H9 (cell line): ENCODE results near the gene PI16. TPM values are rescaled to one million over a fixed set of nuclear protein-coding genes. Genes with fewer than 3 reads are reported as not detected.

Experiments used
- DNase-seq: peaks from one replicate; pipeline ENCODE4 v3.0.0-alpha.2; 2017
- H2AFZ ChIP-seq: one replicate; pipeline ENCODE4 v1.6.1; 2013; ENCODE audit warnings: mild to moderate bottlenecking, low read length, control low read depth, moderate library complexity
- H2AK5ac ChIP-seq: 2 replicates; pipeline ENCODE4 v1.6.1; 2013; ENCODE audit warnings: low read length, control low read depth, mixed read lengths; ENCODE audit not compliant: insufficient read length
- H2BK120ac ChIP-seq: one replicate; pipeline ENCODE4 v1.6.1; 2013; ENCODE audit warnings: low read depth, mild to moderate bottlenecking, low read length, control low read depth, inconsistent platforms; ENCODE audit not compliant: poor library complexity, severe bottlenecking
- H2BK12ac ChIP-seq: 2 replicates; pipeline ENCODE4 v1.6.1; 2013; ENCODE audit warnings: low read length, control low read depth, mixed read lengths, low read depth; ENCODE audit not compliant: insufficient read length
- H2BK15ac ChIP-seq: 2 replicates; pipeline ENCODE4 v1.6.1; 2013; ENCODE audit warnings: low read depth, low read length, control low read depth
- H2BK20ac ChIP-seq: one replicate; pipeline ENCODE4 v1.6.1; 2013; ENCODE audit warnings: low read depth, mild to moderate bottlenecking, low read length, control low read depth, inconsistent platforms; ENCODE audit not compliant: poor library complexity, severe bottlenecking
- H2BK5ac ChIP-seq: 2 replicates; pipeline ENCODE4 v1.6.1; 2013; ENCODE audit warnings: low read length, control low read depth, mixed read lengths; ENCODE audit not compliant: insufficient read length
- H3K14ac ChIP-seq: 2 replicates; pipeline ENCODE4 v1.6.1; 2013; ENCODE audit warnings: low read length, control low read depth; ENCODE audit not compliant: insufficient read depth
- H3K18ac ChIP-seq: 2 replicates; pipeline ENCODE4 v1.6.1; 2013; ENCODE audit warnings: low read depth, mild to moderate bottlenecking, mixed read lengths, low read length, control low read depth; ENCODE audit not compliant: insufficient read length
- H3K23ac ChIP-seq: 2 replicates; pipeline ENCODE4 v1.6.1; 2013; ENCODE audit warnings: low read length, control low read depth, mixed read lengths, low read depth; ENCODE audit not compliant: insufficient read length
- H3K23me2 ChIP-seq: 2 replicates; pipeline ENCODE4 v1.6.1; 2013; ENCODE audit warnings: low read depth, mild to moderate bottlenecking, mixed read lengths, low read length, control low read depth; ENCODE audit not compliant: insufficient read length, poor library complexity, severe bottlenecking
- H3K27ac ChIP-seq: 2 replicates; pipeline ENCODE4 v1.5.1; 2013; ENCODE audit warnings: low read length, control low read depth, mixed read lengths, low read depth; ENCODE audit not compliant: insufficient read length
- H3K27me3 ChIP-seq: 2 replicates; pipeline ENCODE4 v1.6.1; 2013; ENCODE audit warnings: low read length, control low read depth, inconsistent platforms; ENCODE audit not compliant: insufficient read depth
- H3K4ac ChIP-seq: 2 replicates; pipeline ENCODE4 v1.6.1; 2013; ENCODE audit warnings: low read depth, mild to moderate bottlenecking, control low read depth, inconsistent platforms, low read length, moderate library complexity
- H3K4me1 ChIP-seq: 2 replicates; pipeline ENCODE4 v1.6.1; 2013; ENCODE audit warnings: low read length, control low read depth, inconsistent platforms; ENCODE audit not compliant: insufficient read depth
- H3K4me2 ChIP-seq: 2 replicates; pipeline ENCODE4 v1.6.1; 2013; ENCODE audit warnings: low read length, control low read depth, mixed read lengths; ENCODE audit not compliant: insufficient read length, insufficient read depth
- H3K56ac ChIP-seq: 2 replicates; pipeline ENCODE4 v1.6.1; 2013; ENCODE audit warnings: low read depth, mild to moderate bottlenecking, mixed read lengths, low read length, control low read depth; ENCODE audit not compliant: insufficient read length
- H3K79me1 ChIP-seq: 2 replicates; pipeline ENCODE4 v1.6.1; 2013; ENCODE audit warnings: low read depth, mild to moderate bottlenecking, moderate library complexity, low read length, control low read depth, inconsistent platforms; ENCODE audit not compliant: insufficient read depth, poor library complexity, severe bottlenecking
- H3K79me2 ChIP-seq: 2 replicates; pipeline ENCODE4 v1.6.1; 2013; ENCODE audit warnings: low read length, control low read depth, inconsistent platforms; ENCODE audit not compliant: insufficient read depth
- H3K9ac ChIP-seq: 2 replicates; pipeline ENCODE4 v1.6.1; 2013; ENCODE audit warnings: low read length, control low read depth, mixed read lengths; ENCODE audit not compliant: insufficient read length; ENCODE audit errors: extremely low read depth
- H3K9me3 ChIP-seq: one replicate; pipeline ENCODE4 v1.6.1; 2013; ENCODE audit warnings: low read depth, low read length, inconsistent platforms; ENCODE audit not compliant: control insufficient read depth
- H3T11ph ChIP-seq: one replicate; pipeline ENCODE4 v1.6.1; 2013; ENCODE audit warnings: mild to moderate bottlenecking, low read length, control low read depth, inconsistent platforms
- H4K20me1 ChIP-seq: one replicate; pipeline ENCODE4 v1.6.1; 2013; ENCODE audit not compliant: control insufficient read depth, insufficient read length, insufficient read depth
- H4K5ac ChIP-seq: 2 replicates; pipeline ENCODE4 v1.6.1; 2013; ENCODE audit warnings: low read depth, mild to moderate bottlenecking, mixed read lengths, low read length, control low read depth; ENCODE audit not compliant: insufficient read length
- H4K8ac ChIP-seq: replicated peaks from 2 replicates; pipeline ENCODE4 v1.6.1; 2013; ENCODE audit warnings: low read length, control low read depth, mixed read lengths, low read depth; ENCODE audit not compliant: insufficient read length
- H4K91ac ChIP-seq: 2 replicates; pipeline ENCODE4 v1.6.1; 2013; ENCODE audit warnings: low read depth, mild to moderate bottlenecking, moderate library complexity, mixed read lengths, low read length, control low read depth; ENCODE audit not compliant: insufficient read length
- H3K27ac Mint-ChIP-seq, 3 experiments: 2 replicates in 2 of 3; 3 replicates in 1 of 3; pipeline ENCODE4 v1.8.0; 2020 to 2021; ENCODE audit warnings: mixed read lengths in 3 of 3, mild to moderate bottlenecking in 1 of 3, moderate library complexity in 1 of 3
- H3K27me3 Mint-ChIP-seq: 2 replicates; pipeline ENCODE4 v1.8.0; 2021; ENCODE audit warnings: low read depth, mild to moderate bottlenecking, moderate library complexity, mixed read lengths
- H3K36me3 Mint-ChIP-seq, 3 experiments: 2 replicates in 2 of 3; 3 replicates in 1 of 3; pipeline ENCODE4 v1.8.0; 2020 to 2021; ENCODE audit warnings: low read depth in 3 of 3, mixed read lengths in 3 of 3; ENCODE audit not compliant: insufficient read depth in 1 of 3
- H3K4me1 Mint-ChIP-seq, 2 experiments: 2 replicates each; pipeline ENCODE4 v1.8.0; 2020; ENCODE audit warnings: mixed read lengths in 2 of 2
- H3K4me3 Mint-ChIP-seq, 2 experiments: 2 replicates in 1 of 2; 3 replicates in 1 of 2; pipeline ENCODE4 v1.8.0; 2020 to 2021; ENCODE audit warnings: mild to moderate bottlenecking in 2 of 2, mixed read lengths in 2 of 2, moderate library complexity in 1 of 2
- H3K9me3 Mint-ChIP-seq, 2 experiments: 2 replicates in 1 of 2; 3 replicates in 1 of 2; pipeline ENCODE4 v1.8.0; 2020; ENCODE audit warnings: mild to moderate bottlenecking in 2 of 2, mixed read lengths in 2 of 2, moderate library complexity in 1 of 2
- WGBS: extraction: QIAGEN DNeasy Blood & Tissue Kit; methylation state at CpG from one replicate; pipeline ENCODE4 v1.1.7; 2013; ENCODE audit warnings: missing lambda C conversion rate, low lambda C conversion rate, mixed read lengths; ENCODE audit not compliant: insufficient read length; ENCODE audit errors: extremely low coverage; 5-methylcytosine and 5-hydroxymethylcytosine counted together
- total RNA-seq: library from RNA; stranded (reverse); gene quantifications from 2 replicates; pipeline ENCODE4 v1.2.1, GENCODE V29; 2021
- TF ChIP-seq, protein P1 (sequence below): fragments of 200-600 bp; sonication (generic); conservative IDR thresholded peaks from 3 replicates; pipeline ENCODE4 v1.8.0; 2021; ENCODE audit warnings: antibody characterized with exemption, mild to moderate bottlenecking

PI16 gene
- total RNA-seq, 1 experiment from 2014 or later: not detected

DNA sequence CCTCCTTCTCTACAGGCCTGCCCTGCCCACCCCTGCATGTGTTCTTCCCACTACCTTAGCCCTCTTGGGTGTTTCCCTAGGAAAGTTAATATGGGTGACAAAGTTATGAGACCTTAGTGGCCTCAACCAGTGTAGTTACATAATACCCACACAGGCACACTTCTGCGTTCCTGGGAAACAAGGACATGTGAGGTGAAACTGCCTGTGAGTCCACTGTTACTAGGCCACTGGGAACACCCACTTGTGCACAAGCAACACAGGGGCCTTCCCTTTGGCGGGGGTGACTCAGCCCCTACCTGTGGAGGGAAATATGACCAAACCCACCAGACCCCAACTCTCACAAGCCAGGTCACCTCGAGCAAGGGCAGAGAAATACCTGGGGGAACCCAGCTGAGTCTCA is 12.8 kb downstream of the PI16 start:
- H2BK5ac ChIP-seq: no peak overlapping the region
- no peaks in the 10 kb centered on the region for H3K79me2 ChIP-seq
- H3K4ac ChIP-seq: no peak overlapping the region
- Mint-ChIP-seq H3K9me3 (no peaks in the 10 kb centered on the region), H3K36me3 (peaks cover 25 to 56% (median 46%) of the 10 kb centered on the region in 3 experiments), H3K27me3 (no peaks in the 10 kb centered on the region), H3K4me3 (no peak overlapping the region), H3K27ac (no peak overlapping the region), H3K4me1 (peaks cover 11 to 12% of the 10 kb centered on the region in 2 experiments)
- no peak overlapping the region for H2BK12ac ChIP-seq
- no peak for DNase-seq
- H2AK5ac ChIP-seq: no peak overlapping the region
- H3K23ac ChIP-seq: no peak overlapping the region
- H3T11ph ChIP-seq: no peak overlapping the region
- H2AFZ ChIP-seq: no peak overlapping the region
- no peaks in the 10 kb centered on the region for H3K27me3 ChIP-seq
- H4K8ac ChIP-seq: no peak overlapping the region
- H4K20me1 ChIP-seq: no peaks in the 10 kb centered on the region
- TF ChIP-seq, protein P1, sequence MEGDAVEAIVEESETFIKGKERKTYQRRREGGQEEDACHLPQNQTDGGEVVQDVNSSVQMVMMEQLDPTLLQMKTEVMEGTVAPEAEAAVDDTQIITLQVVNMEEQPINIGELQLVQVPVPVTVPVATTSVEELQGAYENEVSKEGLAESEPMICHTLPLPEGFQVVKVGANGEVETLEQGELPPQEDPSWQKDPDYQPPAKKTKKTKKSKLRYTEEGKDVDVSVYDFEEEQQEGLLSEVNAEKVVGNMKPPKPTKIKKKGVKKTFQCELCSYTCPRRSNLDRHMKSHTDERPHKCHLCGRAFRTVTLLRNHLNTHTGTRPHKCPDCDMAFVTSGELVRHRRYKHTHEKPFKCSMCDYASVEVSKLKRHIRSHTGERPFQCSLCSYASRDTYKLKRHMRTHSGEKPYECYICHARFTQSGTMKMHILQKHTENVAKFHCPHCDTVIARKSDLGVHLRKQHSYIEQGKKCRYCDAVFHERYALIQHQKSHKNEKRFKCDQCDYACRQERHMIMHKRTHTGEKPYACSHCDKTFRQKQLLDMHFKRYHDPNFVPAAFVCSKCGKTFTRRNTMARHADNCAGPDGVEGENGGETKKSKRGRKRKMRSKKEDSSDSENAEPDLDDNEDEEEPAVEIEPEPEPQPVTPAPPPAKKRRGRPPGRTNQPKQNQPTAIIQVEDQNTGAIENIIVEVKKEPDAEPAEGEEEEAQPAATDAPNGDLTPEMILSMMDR: no peak
- no peak overlapping the region for H3K18ac ChIP-seq
- H3K9ac ChIP-seq: no peak overlapping the region
- no peaks in the 10 kb centered on the region for H3K79me1 ChIP-seq
- no peaks in the 10 kb centered on the region for H3K9me3 ChIP-seq
- H2BK15ac ChIP-seq: no peak overlapping the region
- no peaks in the 10 kb centered on the region for H3K4me1 ChIP-seq
- H2BK120ac ChIP-seq: no peak overlapping the region
- no peak overlapping the region for H3K4me2 ChIP-seq
- no CpG with 5 or more reads among the region's 3 CpGs for WGBS
- no peak overlapping the region for H4K91ac ChIP-seq
- no peak overlapping the region for H4K5ac ChIP-seq
- H3K56ac ChIP-seq: no peak overlapping the region
- H3K14ac ChIP-seq: no peak overlapping the region
- no peaks in the 10 kb centered on the region for H3K23me2 ChIP-seq
- no peak overlapping the region for H2BK20ac ChIP-seq
- no peak overlapping the region for H3K27ac ChIP-seq
